Measurements from ENCODE around the gene LBX2.

LBX2 gene

DNA sequence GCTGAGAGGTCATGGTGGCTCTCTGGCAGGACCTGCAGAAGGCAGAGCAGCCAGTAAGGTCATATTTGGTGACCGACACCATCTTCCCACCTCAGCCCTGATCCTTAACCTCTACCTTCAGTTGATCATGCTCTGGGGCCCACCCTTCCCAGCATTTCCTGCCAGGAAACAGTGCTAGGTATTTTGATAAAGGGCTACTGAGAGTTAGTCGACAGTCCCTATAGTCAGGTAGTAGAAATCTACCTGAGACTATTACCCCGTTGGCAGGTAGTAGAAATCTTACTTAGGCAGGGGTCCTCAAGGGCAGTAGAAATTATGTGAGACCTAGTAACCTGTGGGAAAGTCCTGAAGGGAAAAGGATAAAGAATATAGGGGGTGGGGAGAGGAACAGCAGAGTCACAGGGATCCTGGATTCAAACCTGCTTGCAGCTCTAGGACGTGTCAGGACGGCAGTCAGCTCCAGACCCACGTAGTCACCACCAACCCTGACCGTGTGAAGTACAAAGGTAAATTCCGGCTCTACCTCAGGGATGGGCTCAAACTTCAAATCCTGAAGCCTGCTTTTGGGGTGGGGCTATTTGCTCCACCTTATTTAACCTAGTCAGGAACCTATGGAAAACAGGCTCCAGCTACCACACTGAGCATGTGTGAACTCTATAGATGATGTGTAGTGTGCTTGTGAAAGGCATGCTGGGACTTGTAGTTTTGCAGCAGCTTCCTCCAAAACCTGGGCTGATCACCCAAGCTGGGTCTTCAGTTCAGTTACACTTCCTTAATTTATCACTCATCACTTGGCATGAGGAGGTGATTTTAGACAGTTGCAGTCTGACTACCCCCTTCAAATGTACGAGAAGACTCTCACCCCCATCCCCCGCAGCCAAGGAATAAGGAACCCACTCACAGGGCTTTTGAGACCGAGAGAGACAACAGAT, 26.6 kb upstream of the LBX2 start, which contains the start of gene DQX1:
Gene DQX1 (minus strand): TSS at position 515 of the 932 bp plus-strand sequence. CDS start 502 bp downstream, at position 13.
- DNase-seq: peak; percentile 39

DNA sequence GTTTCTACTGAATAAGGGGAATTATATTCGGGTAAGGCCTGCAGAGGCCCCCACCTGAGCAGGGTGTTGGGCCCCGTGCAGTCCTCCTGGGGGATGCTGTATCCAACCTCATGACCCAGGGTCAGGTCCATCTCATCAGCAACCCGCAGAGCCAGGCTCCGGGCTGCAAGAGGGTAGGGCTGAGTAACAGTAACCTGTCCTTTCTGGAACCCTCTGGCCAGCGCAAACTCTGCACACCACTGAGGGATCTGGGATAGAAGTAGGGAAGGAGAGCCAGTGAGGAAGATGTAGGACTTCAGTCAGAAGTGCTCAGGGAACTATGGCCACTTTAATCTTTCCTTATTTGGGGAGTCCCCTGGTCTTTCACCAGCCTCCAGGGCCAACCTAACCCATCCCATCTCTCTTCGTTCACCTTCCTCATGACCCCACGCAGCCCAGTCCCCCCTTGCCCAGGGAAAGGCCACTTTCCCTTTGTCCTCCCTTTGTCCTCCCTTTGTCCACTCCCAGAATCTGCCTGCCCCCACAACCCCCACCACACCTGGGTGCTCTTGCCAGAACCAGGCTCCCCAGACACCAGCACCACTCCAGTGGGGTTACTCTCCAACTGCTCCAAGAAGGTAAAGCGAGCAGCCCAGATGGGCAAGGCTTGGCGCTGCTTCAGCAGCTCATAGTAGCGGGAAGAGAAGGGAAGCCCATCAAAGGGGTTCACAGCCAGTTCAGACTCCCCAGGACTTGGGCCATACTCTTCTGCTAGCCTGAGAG, 25.7 kb upstream of the LBX2 start:
- DNase-seq: no peak

DNA sequence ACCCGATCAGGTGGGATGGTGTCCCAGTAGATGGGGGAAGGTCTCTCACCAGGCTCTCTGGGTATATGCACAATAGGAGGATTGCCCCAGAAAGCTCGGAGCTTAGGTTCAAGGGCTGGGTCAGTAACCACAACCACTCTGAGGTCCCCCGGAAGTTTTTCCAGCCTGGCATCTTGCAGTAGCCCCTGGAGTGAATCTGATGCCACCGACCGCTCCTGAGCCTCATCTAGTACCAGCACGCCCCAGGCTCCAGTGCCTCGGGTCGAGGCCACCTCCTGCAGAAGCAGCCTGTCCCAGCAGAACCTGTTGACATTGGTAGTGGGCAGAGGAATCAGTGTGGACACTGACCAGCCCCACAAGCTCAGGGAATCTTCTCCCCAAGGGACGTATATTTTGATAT, 24.6 kb upstream of the LBX2 start:
- DNase-seq: no peak

DNA sequence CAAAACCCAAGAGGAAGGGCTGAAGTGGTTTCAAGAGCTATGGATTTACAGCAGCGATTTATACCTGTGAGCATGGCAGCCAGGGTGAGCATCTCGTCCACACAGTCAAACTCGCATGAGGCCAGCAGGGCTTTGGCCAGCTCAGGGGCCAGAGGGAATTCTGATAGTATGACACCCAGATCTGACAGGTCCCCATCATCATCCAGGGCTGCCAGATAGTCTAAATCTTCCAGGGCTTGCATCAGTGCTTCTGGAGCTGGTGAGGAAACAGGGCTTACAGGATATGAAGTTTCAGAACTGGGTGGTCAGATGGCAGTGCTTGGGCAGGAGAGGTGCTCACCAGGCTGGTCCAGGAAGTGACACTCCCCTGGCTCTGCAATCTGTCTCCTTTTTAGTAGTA, 23.1 kb upstream of the LBX2 start:
- no peak for DNase-seq

DNA sequence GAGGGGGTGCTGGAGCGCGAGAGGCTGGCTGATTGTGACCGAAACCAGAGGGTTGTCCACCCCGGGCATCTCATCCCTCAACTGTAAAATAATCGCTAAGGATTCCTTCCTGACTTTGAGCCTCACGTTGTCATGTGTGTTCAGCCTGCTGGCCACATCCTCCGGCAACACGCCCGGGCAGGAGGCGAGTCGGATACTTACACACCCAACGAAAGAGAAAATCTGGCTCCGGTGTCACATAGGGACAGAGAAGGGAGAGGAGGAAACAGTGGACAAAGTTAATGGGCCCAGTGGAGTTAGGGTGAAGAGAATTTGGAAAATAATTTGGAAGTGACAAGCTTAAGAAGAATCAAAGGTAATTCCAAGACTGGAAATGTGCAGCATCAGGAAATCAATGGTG, 17.2 kb upstream of the LBX2 start:
- no peak for DNase-seq

DNA sequence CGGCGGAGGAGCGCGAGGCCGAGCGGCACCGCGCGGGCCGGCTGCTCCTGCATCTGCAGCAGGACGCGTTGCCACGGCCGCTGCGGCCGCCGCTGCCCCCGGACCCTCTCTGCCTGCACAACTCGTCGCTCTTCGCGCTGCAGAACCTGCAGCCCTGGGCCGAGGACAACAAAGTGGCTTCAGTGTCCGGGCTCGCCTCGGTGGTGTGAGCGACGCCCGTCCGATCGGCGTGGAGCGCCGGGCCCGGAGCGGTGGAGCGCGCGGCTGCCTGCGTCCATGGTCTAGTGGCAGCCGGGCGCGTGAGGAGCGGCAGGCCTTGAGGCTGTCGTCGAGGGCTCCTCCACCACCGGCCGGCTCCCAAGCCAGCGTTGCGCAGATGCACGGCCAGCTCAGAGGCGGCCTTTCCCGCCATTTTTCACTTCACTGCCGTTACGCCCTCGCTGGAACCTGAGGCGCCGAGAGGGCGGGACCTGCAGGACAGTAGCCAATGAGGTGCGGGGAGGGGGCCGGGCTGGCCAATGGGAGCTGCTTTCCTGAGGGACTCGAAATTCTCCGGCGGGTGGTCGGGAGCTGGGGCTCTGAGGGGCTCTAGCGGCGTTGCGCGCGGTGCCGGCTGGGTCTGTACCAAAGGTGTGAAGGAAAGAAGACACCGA, 16.7 kb upstream of the LBX2 start:
- DNase-seq: peak; percentile 51

DNA sequence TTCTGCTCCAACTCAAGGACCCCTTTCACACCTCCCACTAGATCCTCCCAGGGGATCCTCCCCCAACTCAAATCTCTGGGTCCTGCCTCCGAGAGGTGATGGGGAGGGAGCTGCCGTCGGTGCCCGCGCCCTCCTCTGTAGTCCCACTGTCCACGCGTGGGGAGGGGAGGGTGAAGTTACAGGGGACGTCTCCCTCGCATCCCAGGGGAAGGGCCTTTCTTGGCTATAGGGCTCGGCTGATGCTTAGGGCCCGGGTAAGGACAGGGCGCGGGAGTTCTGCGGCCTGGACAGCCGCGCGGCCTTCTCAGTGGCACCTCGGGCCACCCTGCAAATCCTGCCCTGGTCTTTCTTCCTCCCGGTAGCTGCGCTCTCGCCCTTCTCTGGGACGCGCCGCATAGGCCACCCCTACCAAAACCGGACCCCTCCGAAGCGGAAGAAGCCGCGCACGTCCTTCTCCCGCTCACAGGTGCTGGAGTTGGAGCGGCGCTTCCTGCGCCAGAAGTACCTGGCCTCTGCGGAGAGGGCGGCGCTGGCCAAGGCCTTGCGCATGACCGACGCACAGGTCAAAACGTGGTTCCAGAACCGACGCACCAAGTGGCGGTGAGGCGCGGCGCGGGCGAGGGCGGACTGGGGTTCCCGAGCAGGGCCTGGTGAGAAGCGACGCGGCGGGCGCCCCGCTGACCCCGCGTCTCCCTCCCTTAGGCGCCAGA, 16.0 kb upstream of the LBX2 start:
- no peak for DNase-seq

DNA sequence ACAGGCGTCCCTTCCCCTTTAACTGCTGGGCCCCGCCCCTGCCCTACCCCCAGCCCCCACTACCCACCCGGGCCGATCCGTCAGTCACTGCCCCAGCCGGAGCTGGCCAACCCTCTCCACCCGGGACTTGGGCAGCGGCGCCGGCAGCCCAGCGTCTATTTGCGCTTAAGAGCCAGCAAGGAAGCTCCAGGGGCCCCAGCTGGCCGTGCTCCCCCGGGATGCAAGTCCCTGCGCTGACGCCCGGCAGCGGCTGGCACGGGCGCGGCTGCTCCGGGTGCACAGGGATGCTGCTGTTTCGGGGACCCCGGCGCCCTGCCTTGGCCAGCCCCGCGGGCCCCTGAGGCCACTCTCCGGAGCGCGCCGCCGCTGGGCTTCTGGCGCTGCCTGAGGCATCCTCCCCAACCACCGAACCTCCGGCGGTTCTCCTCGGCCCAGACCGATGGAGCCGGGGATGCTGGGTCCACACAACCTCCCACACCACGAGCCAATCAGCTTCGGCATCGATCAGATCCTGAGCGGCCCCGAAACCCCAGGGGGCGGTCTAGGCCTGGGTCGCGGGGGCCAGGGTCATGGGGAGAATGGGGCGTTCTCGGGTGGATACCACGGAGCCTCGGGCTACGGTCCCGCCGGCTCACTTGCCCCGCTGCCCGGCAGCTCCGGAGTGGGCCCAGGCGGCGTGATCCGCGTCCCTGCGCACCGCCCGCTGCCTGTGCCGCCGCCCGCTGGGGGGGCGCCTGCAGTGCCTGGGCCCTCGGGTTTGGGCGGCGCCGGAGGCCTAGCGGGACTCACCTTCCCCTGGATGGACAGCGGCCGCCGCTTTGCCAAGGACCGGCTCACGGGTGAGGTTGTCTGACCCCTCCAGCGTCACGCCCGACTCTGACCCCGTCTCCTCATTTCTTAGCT, 15.2 kb upstream of the LBX2 start, which contains the start of gene TLX2:
Gene TLX2 (plus strand): TSS at position 83 of the 903 bp plus-strand sequence. CDS start 357 bp downstream, at position 440.
- DNase-seq: no peak

DNA sequence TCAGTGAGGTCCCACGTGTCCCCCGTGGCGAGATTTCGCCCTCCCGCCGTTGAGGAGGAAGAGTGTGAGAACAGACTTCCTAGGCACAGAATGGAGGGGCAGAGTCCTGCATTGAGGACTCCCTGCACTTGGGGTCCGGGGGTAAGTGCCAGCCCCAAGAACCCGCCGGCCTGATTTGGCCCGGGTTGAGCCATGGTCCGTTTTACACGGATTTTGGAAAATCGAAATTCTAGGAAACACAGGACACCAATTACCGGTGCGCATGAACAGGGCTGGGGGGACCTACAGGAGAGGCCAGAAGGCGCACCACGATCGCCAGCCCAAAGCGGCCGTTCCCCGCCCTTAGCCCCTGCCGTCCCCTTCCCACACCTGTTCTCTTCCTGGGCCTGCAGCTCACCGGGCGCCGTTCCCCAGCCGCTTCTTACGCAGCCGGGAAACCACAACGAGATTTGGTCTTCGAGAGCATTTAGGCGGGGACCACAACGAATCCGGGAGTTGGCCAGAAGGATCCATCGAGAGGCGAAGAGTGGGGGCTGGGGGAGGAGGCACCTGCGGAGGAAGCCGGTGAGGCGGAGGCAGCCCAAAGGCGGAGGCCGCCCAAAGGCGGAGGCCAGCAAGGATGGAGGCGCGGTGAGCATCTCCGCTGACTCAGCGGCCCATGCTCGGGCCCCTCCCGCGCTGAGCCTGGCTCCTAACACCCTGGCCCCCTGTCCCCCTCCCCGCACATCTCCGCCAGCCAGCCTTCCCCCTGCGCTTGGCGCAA, 14.4 kb upstream of the LBX2 start:
- no peak for DNase-seq

DNA sequence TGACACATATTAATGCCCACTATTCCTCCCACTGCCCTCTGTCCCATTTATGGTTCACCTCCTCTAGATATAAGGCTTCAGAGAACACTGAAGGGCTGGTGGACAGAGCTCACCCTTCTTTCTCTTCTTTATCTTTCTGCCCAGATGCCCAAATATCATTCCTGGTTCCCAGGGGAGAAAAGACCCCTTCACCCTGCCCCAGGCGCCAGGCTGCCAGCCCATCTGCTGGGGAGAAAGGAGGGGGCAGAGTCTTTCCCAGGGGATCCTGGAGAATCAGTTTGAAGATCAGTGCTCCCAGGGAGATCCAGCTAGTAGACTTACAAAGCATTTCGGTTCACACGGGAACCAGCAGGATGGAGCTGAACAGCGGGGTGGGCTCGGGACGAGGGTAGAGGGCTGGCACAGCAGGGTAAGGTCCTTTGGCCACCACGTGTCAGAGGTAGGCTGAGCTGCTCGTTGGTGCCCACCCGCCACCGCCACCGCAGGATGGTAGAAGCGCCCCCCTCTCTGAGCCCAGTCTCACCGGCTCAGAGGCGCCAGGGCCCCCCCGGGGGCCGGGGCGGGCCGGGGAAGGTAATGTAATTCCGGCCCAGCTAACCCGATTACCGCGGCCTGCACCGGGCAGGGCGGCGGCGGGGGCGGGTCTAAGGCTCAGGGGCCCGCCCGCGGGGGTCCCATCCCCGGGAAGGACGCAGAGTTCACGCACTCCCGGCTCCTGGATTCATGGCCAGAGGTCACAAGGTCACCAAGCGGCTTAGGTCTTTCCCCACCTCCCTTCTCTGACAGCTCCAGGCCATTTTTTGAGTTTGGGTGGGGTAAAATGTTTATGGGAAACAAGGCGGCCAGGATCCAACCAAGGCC, 13.6 kb upstream of the LBX2 start:
- DNase-seq: no peak

DNA sequence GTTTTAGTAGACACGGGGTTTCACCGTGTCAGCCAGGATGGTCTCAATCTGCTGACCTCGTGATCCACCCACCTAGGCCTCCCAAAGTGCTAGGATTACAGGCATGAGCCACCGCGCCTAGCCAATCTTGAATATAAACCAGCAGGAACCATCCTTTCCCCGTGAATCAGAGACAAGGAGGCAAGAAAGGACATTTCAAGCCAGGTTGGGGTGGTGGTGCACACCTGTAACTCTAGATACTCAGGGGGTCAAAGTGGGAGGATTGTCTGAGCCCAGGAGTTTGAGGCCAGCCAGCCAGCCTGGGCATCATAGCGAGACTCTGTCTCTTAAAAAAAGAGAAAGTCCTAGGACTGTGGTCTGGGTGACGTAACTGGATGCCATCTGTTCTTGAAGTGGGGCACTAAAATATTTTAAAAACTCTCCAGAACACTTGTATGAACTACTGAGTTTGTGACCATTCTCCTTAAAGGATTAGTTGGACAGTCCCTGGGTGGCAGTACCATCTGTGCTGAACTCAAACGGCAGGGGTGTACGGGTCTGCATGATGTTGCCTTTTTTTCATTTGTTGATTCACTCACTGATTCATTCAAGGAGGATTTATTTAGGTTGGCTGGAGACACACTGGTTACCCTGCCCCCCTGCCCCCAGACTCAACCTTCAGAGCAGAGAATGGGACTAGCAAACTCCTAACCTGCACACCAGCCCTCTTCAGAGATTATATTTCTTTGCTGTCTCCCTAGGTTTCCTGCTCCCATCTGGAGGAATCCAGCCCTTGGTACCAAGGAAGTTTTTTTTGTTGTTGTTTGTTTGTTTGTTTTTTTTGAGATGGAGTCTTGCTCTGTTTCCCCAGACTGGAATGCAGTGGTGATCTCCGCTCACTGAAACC, 11.9 kb upstream of the LBX2 start:
- peak; percentile 49 for DNase-seq

DNA sequence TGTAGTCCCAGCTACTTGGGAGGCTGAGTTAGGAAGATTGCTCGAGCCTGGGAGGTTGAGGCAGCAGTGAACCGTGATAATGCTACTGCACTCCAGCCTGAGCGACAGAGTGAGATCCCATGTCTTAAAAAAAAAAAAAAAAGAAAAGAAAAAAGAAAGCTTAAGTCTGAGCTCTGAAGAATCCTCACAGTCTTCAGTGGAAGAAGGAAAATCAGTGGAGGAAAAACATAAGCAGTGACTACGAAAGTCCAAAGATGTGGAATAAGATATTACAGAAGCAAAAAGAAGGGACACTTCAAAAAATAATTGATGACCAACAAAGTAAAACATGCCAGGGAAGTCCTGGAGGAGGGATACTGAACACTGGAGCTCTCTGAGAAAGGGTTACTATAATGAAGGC, 10.9 kb upstream of the LBX2 start:
- DNase-seq: no peak

DNA sequence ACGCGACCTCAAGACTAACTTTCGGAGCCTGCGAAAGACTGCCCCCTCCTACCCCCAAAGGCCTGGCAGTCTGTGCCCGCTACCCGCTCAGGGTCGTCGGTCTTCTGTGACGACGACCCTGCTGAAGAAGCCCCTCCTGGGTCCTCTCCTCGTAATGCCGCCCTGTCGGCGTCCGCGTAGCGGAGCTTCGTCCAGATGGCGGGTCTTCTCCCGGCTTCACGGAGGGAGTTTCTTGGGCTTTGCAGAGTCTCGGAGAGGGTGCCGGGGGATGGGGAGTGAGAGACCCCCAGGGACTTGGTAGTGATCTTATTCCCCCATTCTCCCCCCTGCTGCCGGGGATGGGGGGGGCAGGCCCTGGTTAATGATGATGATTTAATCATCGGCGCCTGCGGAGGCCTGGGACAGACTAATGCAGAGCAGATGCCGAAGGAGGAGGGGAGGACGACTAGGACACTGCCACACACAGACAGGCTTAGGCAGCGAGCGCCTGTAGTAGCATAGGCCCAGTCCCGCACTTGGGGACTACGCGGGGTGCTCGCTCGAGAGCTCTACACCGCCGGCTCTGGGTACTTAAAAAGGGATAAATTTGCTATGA, 8.6 kb upstream of the LBX2 start:
- peak; percentile 81 for DNase-seq

DNA sequence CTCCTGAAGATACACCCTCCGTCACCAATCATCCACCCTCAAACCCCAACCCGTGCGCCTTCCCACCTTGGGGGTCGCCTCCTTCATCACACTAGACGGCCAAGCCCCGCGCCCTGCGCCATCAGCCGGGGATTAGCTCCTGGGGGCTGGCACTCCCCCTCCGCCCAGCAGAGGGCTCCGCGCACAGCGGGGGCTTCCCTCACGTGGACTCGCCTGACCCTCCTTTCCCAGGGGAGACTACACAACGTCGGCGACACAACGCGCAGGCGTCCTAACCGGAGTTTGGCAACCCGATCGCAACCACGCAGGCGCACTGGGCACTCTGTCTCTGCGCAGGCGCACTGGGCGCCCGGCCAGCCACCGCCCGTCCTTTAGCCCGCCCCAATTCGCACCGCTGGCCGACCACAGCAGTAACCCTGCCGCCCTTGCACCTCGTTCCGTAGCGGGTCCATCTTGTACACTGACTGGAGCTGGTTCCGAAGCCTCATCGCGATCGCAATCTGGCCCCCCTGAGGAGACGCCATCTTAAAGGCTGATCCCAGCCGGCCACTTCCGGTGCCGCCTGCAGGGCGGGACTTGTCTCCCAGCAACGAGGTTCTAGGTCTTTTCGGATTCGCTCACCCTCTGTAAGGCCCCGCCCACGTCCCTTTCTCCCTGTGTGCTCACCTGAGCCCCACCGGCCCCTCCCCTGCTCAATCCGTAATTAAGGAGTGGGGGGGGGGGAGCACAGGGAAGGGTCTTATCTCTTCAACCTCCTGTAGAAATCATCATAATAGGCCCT, 7.9 kb upstream of the LBX2 start, which contains the start of gene PCGF1:
Gene PCGF1 (minus strand): TSS at position 551 of the 781 bp plus-strand sequence. CDS start 27 bp downstream, at position 524.
- DNase-seq: peak; percentile 97

DNA sequence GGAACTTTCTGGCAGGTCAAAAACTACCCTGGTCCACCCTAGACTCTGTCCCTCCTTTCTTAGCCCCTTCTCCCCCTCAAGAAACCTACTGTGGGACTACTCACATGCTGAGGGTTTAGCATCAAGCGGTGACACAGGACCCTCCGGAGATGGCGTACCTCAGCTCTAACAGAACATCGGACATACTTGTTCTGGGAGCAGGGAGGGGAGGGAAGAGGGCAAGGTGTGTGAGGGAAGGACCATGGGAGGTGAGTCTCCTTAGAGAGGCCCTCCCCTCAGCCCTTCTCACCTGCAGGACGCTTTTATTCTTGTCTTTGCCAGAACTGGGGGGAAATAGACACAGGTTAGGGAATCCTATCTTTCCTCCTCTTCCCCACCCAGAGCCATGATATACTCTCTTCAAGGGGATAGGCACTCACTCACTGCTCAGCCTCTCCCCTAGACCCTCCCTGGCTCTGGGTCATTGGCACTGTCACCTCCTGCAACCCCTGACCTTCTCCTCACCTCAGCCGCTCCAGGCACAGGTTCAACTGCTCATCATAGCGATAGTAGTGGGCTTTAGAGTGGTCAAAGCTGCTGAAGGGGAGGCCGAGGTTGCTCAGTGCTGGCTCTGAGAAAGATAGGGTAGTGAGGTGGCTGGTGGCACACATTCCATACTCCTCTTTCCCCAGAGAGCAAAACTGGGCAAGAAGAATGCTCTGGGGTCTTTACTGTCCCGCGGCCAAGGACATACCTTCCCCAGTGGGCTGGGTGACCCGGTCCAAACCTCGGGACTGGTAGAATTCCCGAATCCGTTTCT, 6.2 kb upstream of the LBX2 start:
- DNase-seq: no peak

DNA sequence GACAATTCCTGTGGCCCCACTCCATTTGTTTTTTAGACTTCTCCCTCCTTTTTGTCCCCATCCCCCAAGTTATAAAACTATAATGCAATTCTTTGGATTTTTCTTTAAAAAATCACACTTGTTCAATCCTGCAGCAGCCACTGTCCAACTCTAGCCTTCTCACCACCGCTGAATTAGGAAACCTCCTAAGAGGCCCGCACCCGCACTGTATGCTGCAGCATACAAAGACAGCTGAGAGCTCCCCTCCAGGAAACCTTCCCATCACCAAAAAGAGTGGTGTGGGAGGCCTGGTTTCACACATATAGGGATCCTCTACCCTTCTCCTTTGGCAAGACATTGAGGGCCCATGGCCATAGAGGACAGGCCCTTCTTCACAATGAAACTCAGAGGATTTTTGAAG, 5.2 kb upstream of the LBX2 start:
- DNase-seq: no peak

Measured in fibroblast of skin of back (primary cell).